ENCODE results near the gene ZBTB38. TPM values are rescaled to one million over a fixed set of nuclear protein-coding genes. Genes with fewer than 3 reads are reported as not detected.

Gene ZBTB38
- total RNA-seq, 4 donors from 2014 or later, result 183 to 225 (median 203) TPM

- no peaks in the 10 kb centered on the region for H3K36me3 ChIP-seq
- 88 to 90% methylated on average over 5 to 11 of the region's 11 CpGs for WGBS, 2 donors (ENCODE audit: low coverage in 1 of 2)
- TF ChIP-seq POLR2A (IDR thresholded peaks at IDR 0.05) (no peak), POLR2AphosphoS5 (IDR thresholded peaks at IDR 0.05) (no peak), EP300 (IDR thresholded peaks at IDR 0.05) (no peak)
- TF ChIP-seq, protein P1, sequence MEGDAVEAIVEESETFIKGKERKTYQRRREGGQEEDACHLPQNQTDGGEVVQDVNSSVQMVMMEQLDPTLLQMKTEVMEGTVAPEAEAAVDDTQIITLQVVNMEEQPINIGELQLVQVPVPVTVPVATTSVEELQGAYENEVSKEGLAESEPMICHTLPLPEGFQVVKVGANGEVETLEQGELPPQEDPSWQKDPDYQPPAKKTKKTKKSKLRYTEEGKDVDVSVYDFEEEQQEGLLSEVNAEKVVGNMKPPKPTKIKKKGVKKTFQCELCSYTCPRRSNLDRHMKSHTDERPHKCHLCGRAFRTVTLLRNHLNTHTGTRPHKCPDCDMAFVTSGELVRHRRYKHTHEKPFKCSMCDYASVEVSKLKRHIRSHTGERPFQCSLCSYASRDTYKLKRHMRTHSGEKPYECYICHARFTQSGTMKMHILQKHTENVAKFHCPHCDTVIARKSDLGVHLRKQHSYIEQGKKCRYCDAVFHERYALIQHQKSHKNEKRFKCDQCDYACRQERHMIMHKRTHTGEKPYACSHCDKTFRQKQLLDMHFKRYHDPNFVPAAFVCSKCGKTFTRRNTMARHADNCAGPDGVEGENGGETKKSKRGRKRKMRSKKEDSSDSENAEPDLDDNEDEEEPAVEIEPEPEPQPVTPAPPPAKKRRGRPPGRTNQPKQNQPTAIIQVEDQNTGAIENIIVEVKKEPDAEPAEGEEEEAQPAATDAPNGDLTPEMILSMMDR (IDR thresholded peaks at IDR 0.05), result no peak
- H3K27me3 ChIP-seq, result no peaks in the 10 kb centered on the region
- peaks cover 0 to 12% (median 6%) of the 10 kb centered on the region in 3 donors for H3K4me1 ChIP-seq
- no peak overlapping the region for H3K4me3 ChIP-seq
- ATAC-seq, result no peak
- H3K27ac ChIP-seq, result no peak overlapping the region
- H3K9me3 ChIP-seq, result no peaks in the 10 kb centered on the region
These were observed 33.6 kb upstream of the ZBTB38 start for GRCh38 chr3:141334627-141335250.

GRCh38 chr3:141335531-141336061 lies 32.7 kb upstream of the ZBTB38 start:
- no peak for ATAC-seq

GRCh38 chr3:141336672-141337522 lies 31.4 kb upstream of the ZBTB38 start:
- Histone ChIP-seq H3K4me1 (peaks cover 0 to 12% (median 6%) of the 10 kb centered on the region in 3 donors), H3K4me3 (no peak overlapping the region), H3K27ac (no peak overlapping the region), H3K36me3 (no peaks in the 10 kb centered on the region), H3K9me3 (no peaks in the 10 kb centered on the region), H3K27me3 (no peaks in the 10 kb centered on the region)
- no peak for TF ChIP-seq POLR2A (IDR thresholded peaks at IDR 0.05)
- no peak for TF ChIP-seq EP300 (IDR thresholded peaks at IDR 0.05)
- 66 to 85% methylated on average over 7 to 8 of the region's 12 CpGs for WGBS, 2 donors (ENCODE audit: low coverage in 1 of 2)
- no peak for ATAC-seq

More at GRCh38 chr3:141335531-141336061, 32.7 kb upstream of the ZBTB38 start:
- Histone ChIP-seq H3K9me3 (no peaks in the 10 kb centered on the region), H3K27me3 (no peaks in the 10 kb centered on the region), H3K4me3 (no peak overlapping the region), H3K4me1 (peaks cover 0 to 12% (median 6%) of the 10 kb centered on the region in 3 donors), H3K27ac (no peak overlapping the region), H3K36me3 (no peaks in the 10 kb centered on the region)
- no peak for TF ChIP-seq POLR2AphosphoS5 (IDR thresholded peaks at IDR 0.05)
- TF ChIP-seq POLR2A (IDR thresholded peaks at IDR 0.05), result no peak
- no peak for TF ChIP-seq EP300 (IDR thresholded peaks at IDR 0.05)
- TF ChIP-seq, protein P1 (IDR thresholded peaks at IDR 0.05), result no peak
- 62 to 70% methylated on average over 2 of the region's 2 CpGs for WGBS, 2 donors (ENCODE audit: low coverage in 1 of 2)

GRCh38 chr3:141337523-141337854 lies 30.8 kb upstream of the ZBTB38 start:
- ATAC-seq, result no peak

DNA sequence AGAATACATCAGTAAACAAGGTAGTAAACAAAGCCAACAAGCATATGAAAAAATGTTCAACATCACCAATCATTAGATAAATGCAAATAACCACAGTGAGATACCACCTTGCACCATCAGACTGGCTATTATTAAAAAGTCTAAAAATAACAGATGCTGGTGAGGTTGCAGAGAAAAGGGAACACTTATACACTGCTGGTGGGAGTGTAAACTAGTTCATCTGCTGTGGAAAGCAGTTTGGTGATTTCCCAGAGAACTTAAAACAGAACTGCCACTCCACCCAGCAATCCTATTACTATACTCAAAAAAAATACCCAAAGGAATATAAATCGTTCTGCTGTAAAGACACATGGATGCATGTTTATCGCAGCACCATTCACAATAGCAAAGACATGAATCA lies 30.3 kb upstream of the ZBTB38 start:
- H3K4me3 ChIP-seq, result no peak overlapping the region
- WGBS, 2 donors (ENCODE audit: low coverage in 1 of 2), result 91 to 92% methylated on average over 2 of the region's 2 CpGs
- no peaks in the 10 kb centered on the region for H3K27me3 ChIP-seq
- no peak for ATAC-seq
- no peaks in the 10 kb centered on the region for H3K36me3 ChIP-seq
- H3K27ac ChIP-seq, result no peak overlapping the region
- H3K4me1 ChIP-seq, result peaks cover 0 to 8% (median 0%) of the 10 kb centered on the region in 3 donors
- TF ChIP-seq EP300 (IDR thresholded peaks at IDR 0.05), result no peak
- TF ChIP-seq, protein P1 (IDR thresholded peaks at IDR 0.05), result no peak
- TF ChIP-seq POLR2AphosphoS5 (IDR thresholded peaks at IDR 0.05), result no peak
- no peak for TF ChIP-seq POLR2A (IDR thresholded peaks at IDR 0.05)
- no peaks in the 10 kb centered on the region for H3K9me3 ChIP-seq

More at GRCh38 chr3:141337523-141337854, 30.8 kb upstream of the ZBTB38 start:
- TF ChIP-seq, protein P1 (IDR thresholded peaks at IDR 0.05), result no peak
- no peak for TF ChIP-seq POLR2AphosphoS5 (IDR thresholded peaks at IDR 0.05)
- TF ChIP-seq POLR2A (IDR thresholded peaks at IDR 0.05), result no peak
- TF ChIP-seq EP300 (IDR thresholded peaks at IDR 0.05), result no peak
- no peaks in the 10 kb centered on the region for H3K9me3 ChIP-seq
- H3K36me3 ChIP-seq, result no peaks in the 10 kb centered on the region
- peaks cover 0 to 8% (median under 1%) of the 10 kb centered on the region in 3 donors for H3K4me1 ChIP-seq
- no peaks in the 10 kb centered on the region for H3K27me3 ChIP-seq
- H3K4me3 ChIP-seq, result no peak overlapping the region
- H3K27ac ChIP-seq, result no peak overlapping the region
- WGBS, 2 donors (ENCODE audit: low coverage in 1 of 2), result 100% methylated on average over 1 of the region's 1 CpG
